WERI-Rb-1 (cell line): Measurements from ENCODE around the gene KRCC1.

Experiments used
- DNase-seq: peaks from one replicate; pipeline ENCODE4 v3.0.0-alpha.2; 2020
- H3K27ac ChIP-seq: fragments of 250-450 bp; sonication (Bioruptor Pico); 2 replicates; pipeline ENCODE4 v1.5.1; 2020; ENCODE audit warnings: mild to moderate bottlenecking, moderate library complexity
- H3K27me3 ChIP-seq: fragments of 250-450 bp; sonication (Bioruptor Pico); 2 replicates; pipeline ENCODE4 v1.5.1; 2021; ENCODE audit warnings: mild to moderate bottlenecking, low read depth, moderate library complexity; ENCODE audit not compliant: insufficient read depth, severe bottlenecking
- H3K36me3 ChIP-seq: fragments of 250-450 bp; sonication (Bioruptor Pico); 2 replicates; pipeline ENCODE4 v1.5.1; 2020; ENCODE audit warnings: mild to moderate bottlenecking, moderate library complexity
- H3K4me3 ChIP-seq: 2 replicates; pipeline ENCODE4 v1.5.1; 2011; ENCODE audit warnings: low read depth, mild to moderate bottlenecking, control low read depth, low read length
- H3K9me3 ChIP-seq: fragments of 250-450 bp; sonication (Bioruptor Pico); 2 replicates; pipeline ENCODE4 v1.5.1; 2021; ENCODE audit warnings: mild to moderate bottlenecking, moderate library complexity; ENCODE audit not compliant: severe bottlenecking
- CTCF ChIP-seq: IDR thresholded peaks from 2 replicates; pipeline ENCODE4 v1.5.1; 2011; ENCODE audit warnings: low read depth, mild to moderate bottlenecking, control low read depth, inconsistent platforms, low read length

Gene KRCC1

GRCh38 chr2:88082781-88083180 lies 27.2 kb upstream of the KRCC1 start:
- H3K27me3 ChIP-seq = peaks cover 56% of the 10 kb centered on the region
- TF ChIP-seq CTCF = no peak
- DNase-seq = no peak
- no peaks in the 10 kb centered on the region for H3K36me3 ChIP-seq
- no peaks in the 10 kb centered on the region for H3K9me3 ChIP-seq
- H3K27ac ChIP-seq = no peak overlapping the region
- no peak overlapping the region for H3K4me3 ChIP-seq

- H3K4me3 ChIP-seq = no peak overlapping the region
- H3K9me3 ChIP-seq = no peaks in the 10 kb centered on the region
- peaks cover 55% of the 10 kb centered on the region for H3K27me3 ChIP-seq
- no peak for DNase-seq
- TF ChIP-seq CTCF = no peak
- no peak overlapping the region for H3K27ac ChIP-seq
- H3K36me3 ChIP-seq = no peaks in the 10 kb centered on the region
These were observed 26.5 kb upstream of the KRCC1 start for GRCh38 chr2:88081924-88082608.

GRCh38 chr2:88080545-88080944 lies 25.0 kb upstream of the KRCC1 start:
- Histone ChIP-seq H3K4me3 (no peak overlapping the region), H3K27me3 (peaks cover 61% of the 10 kb centered on the region), H3K36me3 (no peaks in the 10 kb centered on the region), H3K9me3 (no peaks in the 10 kb centered on the region), H3K27ac (no peak overlapping the region)
- no peak for DNase-seq
- no peak for TF ChIP-seq CTCF

GRCh38 chr2:88078643-88079172 lies 23.1 kb upstream of the KRCC1 start:
- Histone ChIP-seq H3K27me3 (peaks cover 52% of the 10 kb centered on the region), H3K36me3 (no peaks in the 10 kb centered on the region), H3K9me3 (no peaks in the 10 kb centered on the region), H3K27ac (no peak overlapping the region), H3K4me3 (no peak overlapping the region)
- TF ChIP-seq CTCF = no peak
- no peak for DNase-seq

GRCh38 chr2:88077080-88077479 lies 21.5 kb upstream of the KRCC1 start:
- no peak for TF ChIP-seq CTCF
- no peaks in the 10 kb centered on the region for H3K36me3 ChIP-seq

GRCh38 chr2:88074854-88075292 lies 19.3 kb upstream of the KRCC1 start:
- no peak overlapping the region for H3K27ac ChIP-seq
- DNase-seq = no peak
- H3K4me3 ChIP-seq = no peak overlapping the region
- no peaks in the 10 kb centered on the region for H3K36me3 ChIP-seq
- H3K9me3 ChIP-seq = no peaks in the 10 kb centered on the region
- no peak for TF ChIP-seq CTCF
- peaks cover 36% of the 10 kb centered on the region for H3K27me3 ChIP-seq

More at GRCh38 chr2:88077080-88077479, 21.5 kb upstream of the KRCC1 start:
- H3K27ac ChIP-seq = no peak overlapping the region
- no peak overlapping the region for H3K4me3 ChIP-seq
- H3K9me3 ChIP-seq = no peaks in the 10 kb centered on the region
- DNase-seq = no peak
- peaks cover 45% of the 10 kb centered on the region for H3K27me3 ChIP-seq
